ENCODE results near the gene TRIM17. TPM values are rescaled to one million over a fixed set of nuclear protein-coding genes. Genes with fewer than 3 reads are reported as not detected.

TRIM17 gene
- total RNA-seq, 4 donors from 2014 or later = not detected

GRCh38 chr1:228390649-228391048, 26.0 kb downstream of the TRIM17 start:
- Histone ChIP-seq H3K4me3 (no peak overlapping the region), H3K27me3 (no peaks in the 10 kb centered on the region), H3K4me1 (no peaks in the 10 kb centered on the region), H3K36me3 (peaks cover 0 to 1% (median 0%) of the 10 kb centered on the region in 4 donors), H3K9me3 (no peaks in the 10 kb centered on the region), H3K27ac (no peak overlapping the region)
- TF ChIP-seq POLR2A (IDR thresholded peaks at IDR 0.05) = no peak
- TF ChIP-seq, protein P1, sequence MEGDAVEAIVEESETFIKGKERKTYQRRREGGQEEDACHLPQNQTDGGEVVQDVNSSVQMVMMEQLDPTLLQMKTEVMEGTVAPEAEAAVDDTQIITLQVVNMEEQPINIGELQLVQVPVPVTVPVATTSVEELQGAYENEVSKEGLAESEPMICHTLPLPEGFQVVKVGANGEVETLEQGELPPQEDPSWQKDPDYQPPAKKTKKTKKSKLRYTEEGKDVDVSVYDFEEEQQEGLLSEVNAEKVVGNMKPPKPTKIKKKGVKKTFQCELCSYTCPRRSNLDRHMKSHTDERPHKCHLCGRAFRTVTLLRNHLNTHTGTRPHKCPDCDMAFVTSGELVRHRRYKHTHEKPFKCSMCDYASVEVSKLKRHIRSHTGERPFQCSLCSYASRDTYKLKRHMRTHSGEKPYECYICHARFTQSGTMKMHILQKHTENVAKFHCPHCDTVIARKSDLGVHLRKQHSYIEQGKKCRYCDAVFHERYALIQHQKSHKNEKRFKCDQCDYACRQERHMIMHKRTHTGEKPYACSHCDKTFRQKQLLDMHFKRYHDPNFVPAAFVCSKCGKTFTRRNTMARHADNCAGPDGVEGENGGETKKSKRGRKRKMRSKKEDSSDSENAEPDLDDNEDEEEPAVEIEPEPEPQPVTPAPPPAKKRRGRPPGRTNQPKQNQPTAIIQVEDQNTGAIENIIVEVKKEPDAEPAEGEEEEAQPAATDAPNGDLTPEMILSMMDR (IDR thresholded peaks at IDR 0.05) = no peak
- no peak for TF ChIP-seq EP300 (IDR thresholded peaks at IDR 0.05; ENCODE audit: low read depth)
- TF ChIP-seq POLR2AphosphoS5 (IDR thresholded peaks at IDR 0.05) = no peak
- intact Hi-C loops (cut with DNase I; ENCODE audit: low total_unique reads) = no loop called here
- WGBS, 2 donors (ENCODE audit: low coverage in 1 of 2) = 85 to 91% methylated on average over 10 of the region's 10 CpGs
- in situ Hi-C loops (cut with MboI; ENCODE audit: low pct_ligation_motif_present in 1 of 4, low pct_unique_long_range_greater_than_20kb in 1 of 4, low sequenced_read_pairs in 3 of 4) = no loop called here
- DNase-seq = no peak

DNA sequence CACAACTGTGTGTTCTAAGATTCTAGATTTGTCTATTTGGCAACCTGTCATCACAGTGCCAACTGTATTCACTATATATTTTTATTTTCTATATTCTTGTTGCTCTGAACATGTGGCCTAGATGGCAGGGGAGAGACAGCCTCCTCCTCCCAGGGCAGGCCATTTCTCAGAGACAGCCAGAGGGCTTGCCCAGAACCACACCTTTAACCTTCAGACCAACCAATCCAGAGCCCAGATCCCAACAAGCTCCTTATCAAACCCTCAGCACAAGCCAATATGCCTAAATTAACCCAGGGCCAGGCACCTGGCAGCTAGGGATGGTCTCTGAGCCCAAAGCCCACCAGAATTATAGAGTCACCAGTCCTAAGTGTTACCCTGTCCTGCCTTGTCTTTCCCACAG, 29.3 kb downstream of the TRIM17 start:
- intact Hi-C loops (cut with DNase I; ENCODE audit: low total_unique reads) = no loop called here
- in situ Hi-C loops (cut with MboI; ENCODE audit: low pct_ligation_motif_present in 1 of 4, low pct_unique_long_range_greater_than_20kb in 1 of 4, low sequenced_read_pairs in 3 of 4) = no loop called here
- Histone ChIP-seq H3K9me3 (no peaks in the 10 kb centered on the region), H3K4me1 (no peaks in the 10 kb centered on the region), H3K27me3 (no peaks in the 10 kb centered on the region), H3K4me3 (no peak overlapping the region), H3K27ac (no peak overlapping the region), H3K36me3 (no peaks in the 10 kb centered on the region)
- no peak for DNase-seq
- TF ChIP-seq EP300 (IDR thresholded peaks at IDR 0.05; ENCODE audit: low read depth) (no peak), POLR2AphosphoS5 (IDR thresholded peaks at IDR 0.05) (no peak), POLR2A (IDR thresholded peaks at IDR 0.05) (no peak)
- TF ChIP-seq, protein P1 (IDR thresholded peaks at IDR 0.05) = no peak

GRCh38 chr1:228385232-228385631, 31.4 kb downstream of the TRIM17 start:
- intact Hi-C loops (cut with DNase I; ENCODE audit: low total_unique reads) = no loop called here
- Histone ChIP-seq H3K4me3 (no peak overlapping the region), H3K27ac (no peak overlapping the region), H3K36me3 (no peaks in the 10 kb centered on the region), H3K27me3 (no peaks in the 10 kb centered on the region), H3K4me1 (peaks cover 0 to 7% (median 0%) of the 10 kb centered on the region in 4 donors), H3K9me3 (no peaks in the 10 kb centered on the region)
- DNase-seq = no peak
- in situ Hi-C loops (cut with MboI; ENCODE audit: low pct_ligation_motif_present in 1 of 4, low pct_unique_long_range_greater_than_20kb in 1 of 4, low sequenced_read_pairs in 3 of 4) = no loop called here
- TF ChIP-seq POLR2AphosphoS5 (IDR thresholded peaks at IDR 0.05) = no peak
- TF ChIP-seq, protein P1 (IDR thresholded peaks at IDR 0.05) = no peak

DNA sequence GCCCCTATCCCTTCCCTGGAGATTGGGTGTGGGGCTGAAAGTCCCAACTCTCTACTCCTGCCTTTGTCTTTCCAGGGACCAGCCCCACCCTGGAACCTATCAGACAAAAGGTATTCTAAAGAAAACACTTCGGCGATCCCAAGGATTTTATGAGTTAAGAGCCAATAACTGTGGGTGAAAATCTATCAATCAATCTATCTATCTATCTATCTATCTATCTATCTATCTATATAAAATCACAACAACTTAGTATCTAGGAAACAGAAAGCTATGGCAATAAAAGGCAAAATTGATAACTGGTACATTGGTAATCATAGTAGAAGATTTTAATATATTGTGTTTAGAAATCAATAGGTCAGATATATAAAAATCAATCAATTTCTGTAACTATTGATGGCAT, 32.9 kb downstream of the TRIM17 start:
- H3K27me3 ChIP-seq = peaks cover 14% of the 10 kb centered on the region
- in situ Hi-C loops (cut with MboI; ENCODE audit: low pct_ligation_motif_present in 1 of 4, low pct_unique_long_range_greater_than_20kb in 1 of 4, low sequenced_read_pairs in 3 of 4) (no loop called here), intact Hi-C loops (cut with DNase I; ENCODE audit: low total_unique reads) (no loop called here)
- 76 to 83% methylated on average over 2 of the region's 2 CpGs for WGBS, 2 donors (ENCODE audit: low coverage in 1 of 2)
- DNase-seq = no peak
- no peak overlapping the region for H3K27ac ChIP-seq
- H3K4me3 ChIP-seq = no peak overlapping the region
- H3K4me1 ChIP-seq = peaks cover 4 to 14% (median 8%) of the 10 kb centered on the region in 4 donors
- no peaks in the 10 kb centered on the region for H3K36me3 ChIP-seq
- TF ChIP-seq POLR2AphosphoS5 (IDR thresholded peaks at IDR 0.05) (no peak), POLR2A (IDR thresholded peaks at IDR 0.05) (no peak), EP300 (IDR thresholded peaks at IDR 0.05; ENCODE audit: low read depth) (no peak)
- TF ChIP-seq, protein P1 (IDR thresholded peaks at IDR 0.05) = no peak
- H3K9me3 ChIP-seq = no peaks in the 10 kb centered on the region
